H1 (cell line): ENCODE measurements around the gene FXN. TPM values are rescaled to one million over a fixed set of nuclear protein-coding genes. Genes with fewer than 3 reads are reported as not detected.
A peak's percentile ranks its signal among the peaks of the same experiment; 100 is the strongest.

Experiments
- CTCF ChIA-PET: fragments of 300-600 bp; sonication (Branson Sonifier 250); formaldehyde crosslinking; loops from one replicate; lab custom pipeline; 2021; ENCODE audit not compliant: partially characterized antibody; lab: Charles Lee
- POLR2A ChIA-PET: fragments of 300-600 bp; sonication (Branson Sonifier 250); formaldehyde crosslinking; loops from one replicate; lab custom pipeline; 2021; ENCODE audit warnings: inconsistent platforms; ENCODE audit not compliant: partially characterized antibody; lab: Charles Lee
- DNase-seq, 2 experiments: peaks; one replicate each; pipeline versions ENCODE4 v3.0.0 to v3.0.0-alpha.2; 2010 to 2022; ENCODE audit warnings: low spot score in 2 of 2, low read depth in 1 of 2, mixed read lengths in 1 of 2
- FAIRE-seq: peaks from 2 replicates; lab custom pipeline; 2011; peaks lifted over from hg19 to GRCh38; lab: Jason Lieb, UNC
- H2AFZ ChIP-seq: 2 replicates; pipeline ENCODE4 v1.8.1; 2012; ENCODE audit warnings: low read length, inconsistent platforms
- H2AK5ac ChIP-seq: 2 replicates; pipeline ENCODE4 v1.6.1; 2013; ENCODE audit warnings: low read depth, low read length
- H2BK120ac ChIP-seq: replicated peaks from 2 replicates; pipeline ENCODE3; 2013; ENCODE audit warnings: low read depth, low read length, inconsistent platforms
- H2BK12ac ChIP-seq: 2 replicates; pipeline ENCODE4 v1.6.1; 2013; ENCODE audit warnings: low read depth, low read length
- H2BK15ac ChIP-seq: 2 replicates; pipeline ENCODE4 v1.6.1; 2013; ENCODE audit warnings: low read length
- H2BK20ac ChIP-seq: 2 replicates; pipeline ENCODE4 v1.6.1; 2013; ENCODE audit warnings: low read length
- H2BK5ac ChIP-seq: 2 replicates; pipeline ENCODE4 v1.6.1; 2013; ENCODE audit warnings: low read depth, low read length
- H3K14ac ChIP-seq: 2 replicates; pipeline ENCODE4 v1.6.1; 2013; ENCODE audit warnings: inconsistent platforms; ENCODE audit not compliant: insufficient read length
- H3K18ac ChIP-seq: 2 replicates; pipeline ENCODE4 v1.6.1; 2013; ENCODE audit warnings: low read length; ENCODE audit errors: extremely low read depth
- H3K23ac ChIP-seq: 2 replicates; pipeline ENCODE4 v1.6.1; 2013; ENCODE audit warnings: inconsistent platforms; ENCODE audit not compliant: insufficient read length
- H3K23me2 ChIP-seq: 2 replicates; pipeline ENCODE4 v1.6.1; 2013; ENCODE audit warnings: low read depth, low read length
- H3K27ac ChIP-seq: 2 replicates; pipeline ENCODE4 v1.6.1; 2011; ENCODE audit warnings: low read depth, low read length, inconsistent platforms
- H3K27me3 ChIP-seq, 4 experiments: replicated peaks in 1 of 4; 1 replicate in 1 of 4; 2 replicates in 3 of 4; pipeline versions ENCODE4 v1.6.1 to v1.8.1; 2011 to 2013; ENCODE audit warnings: low read length in 3 of 4, mild to moderate bottlenecking in 3 of 4, inconsistent platforms in 2 of 4, mixed read lengths in 2 of 4, moderate library complexity in 1 of 4; ENCODE audit not compliant: control insufficient read depth in 3 of 4, insufficient read depth in 3 of 4; ENCODE audit errors: extremely low read depth in 1 of 4
- H3K36me3 ChIP-seq, 4 experiments: 2 replicates each; pipeline versions ENCODE4 v1.6.1 to v1.8.1; 2011 to 2013; ENCODE audit warnings: mild to moderate bottlenecking in 4 of 4, low read length in 3 of 4, moderate library complexity in 2 of 4, control low read depth in 1 of 4, inconsistent platforms in 1 of 4; ENCODE audit not compliant: insufficient read depth in 4 of 4, control insufficient read depth in 2 of 4
- H3K4ac ChIP-seq: replicated peaks from 2 replicates; pipeline ENCODE3; 2013; ENCODE audit warnings: low read length, low read depth, mixed read lengths, inconsistent platforms; ENCODE audit not compliant: insufficient read length
- H3K4me1 ChIP-seq, 4 experiments: replicated peaks in 1 of 4; 1 replicate in 1 of 4; 2 replicates in 3 of 4; pipeline versions ENCODE4 v1.6.1 to v1.8.1; 2011 to 2013; ENCODE audit warnings: low read length in 3 of 4, inconsistent platforms in 2 of 4, mixed read lengths in 1 of 4; ENCODE audit not compliant: insufficient read depth in 4 of 4, control insufficient read depth in 3 of 4
- H3K4me2 ChIP-seq, 2 experiments: 2 replicates each; pipeline versions ENCODE4 v1.6.1 to v1.8.1; 2011 to 2013; ENCODE audit warnings: low read depth in 2 of 2, low read length in 2 of 2, control low read depth in 1 of 2, inconsistent platforms in 1 of 2, mild to moderate bottlenecking in 1 of 2; ENCODE audit not compliant: insufficient read depth in 1 of 2
- H3K4me3 ChIP-seq, 4 experiments: fragments of 200-600, 300-600 bp in 1 of 4; sonication (generic), shearing (Covaris generic), sonication (Bioruptor Twin) in 1 of 4; 2 replicates each; pipeline versions ENCODE4 v1.5.1 to v1.8.1; 2011 to 2016; ENCODE audit warnings: low read length in 4 of 4, low read depth in 3 of 4, control low read depth in 2 of 4, inconsistent platforms in 2 of 4, mild to moderate bottlenecking in 2 of 4, mixed read lengths in 1 of 4, moderate library complexity in 1 of 4; ENCODE audit not compliant: insufficient read depth in 2 of 4; ENCODE audit errors: extremely low read depth in 1 of 4
- H3K56ac ChIP-seq: replicated peaks from 2 replicates; pipeline ENCODE3; 2013; ENCODE audit warnings: low read depth, mild to moderate bottlenecking, mixed read lengths, low read length, inconsistent platforms; ENCODE audit not compliant: insufficient read length
- H3K79me1 ChIP-seq: 2 replicates; pipeline ENCODE4 v1.6.1; 2013; ENCODE audit warnings: low read depth, low read length, control low read depth
- H3K79me2 ChIP-seq, 2 experiments: 2 replicates each; pipeline versions ENCODE4 v1.6.1 to v1.8.1; 2012 to 2013; ENCODE audit warnings: low read length in 2 of 2, mild to moderate bottlenecking in 2 of 2, inconsistent platforms in 1 of 2; ENCODE audit not compliant: insufficient read depth in 2 of 2, control insufficient read depth in 1 of 2
- H3K9ac ChIP-seq, 4 experiments: replicated peaks in 1 of 4; 1 replicate in 1 of 4; 2 replicates in 3 of 4; pipeline versions ENCODE4 v1.6.1 to v1.8.1; 2011 to 2013; ENCODE audit warnings: low read depth in 3 of 4, low read length in 3 of 4, control low read depth in 2 of 4, mild to moderate bottlenecking in 2 of 4, moderate library complexity in 2 of 4, inconsistent platforms in 1 of 4; ENCODE audit errors: extremely low read depth in 1 of 4
- H3K9me3 ChIP-seq, 2 experiments: 2 replicates each; pipeline versions ENCODE4 v1.6.1 to v1.8.1; 2012 to 2013; ENCODE audit warnings: mild to moderate bottlenecking in 2 of 2, moderate library complexity in 2 of 2, control low read depth in 1 of 2, inconsistent platforms in 1 of 2, low read depth in 1 of 2, low read length in 1 of 2, mixed read lengths in 1 of 2; ENCODE audit not compliant: insufficient read depth in 2 of 2
- H4K20me1 ChIP-seq, 2 experiments: replicated peaks in 1 of 2; 2 replicates each; pipeline versions ENCODE3 to v1.8.1; 2011 to 2013; ENCODE audit warnings: inconsistent platforms in 2 of 2, low read length in 2 of 2, mild to moderate bottlenecking in 1 of 2; ENCODE audit not compliant: insufficient read depth in 2 of 2, control insufficient read depth in 1 of 2
- H4K5ac ChIP-seq: 2 replicates; pipeline ENCODE4 v1.6.1; 2013; ENCODE audit warnings: low read length, low read depth, mixed read lengths, inconsistent platforms; ENCODE audit not compliant: insufficient read length
- H4K8ac ChIP-seq: 2 replicates; pipeline ENCODE4 v1.8.0; 2013; ENCODE audit warnings: mild to moderate bottlenecking, moderate library complexity, low read length, inconsistent platforms; ENCODE audit not compliant: insufficient read depth; ENCODE audit errors: extremely low read depth
- H4K91ac ChIP-seq: replicated peaks from 2 replicates; pipeline ENCODE3; 2013; ENCODE audit warnings: low read length, mixed read lengths, inconsistent platforms; ENCODE audit not compliant: insufficient read length
- ASH2L ChIP-seq: fragments of 200-600, 300-600 bp; sonication (generic); IDR thresholded peaks from one replicate; pipeline ENCODE4 v1.7.1; 2017; ENCODE audit warnings: low read length
- CBX5 ChIP-seq: fragments of 300-800, 300-1000 bp; sonication (generic); IDR thresholded peaks from 2 replicates; pipeline ENCODE4 v1.7.1; 2016; ENCODE audit warnings: antibody characterized with exemption, low read length, low read depth
- KDM4A ChIP-seq: IDR thresholded peaks from one replicate; pipeline ENCODE4 v1.7.1; 2012; ENCODE audit warnings: low read depth, mild to moderate bottlenecking, moderate library complexity, low read length, inconsistent platforms; ENCODE audit not compliant: severe bottlenecking
- PHF8 ChIP-seq: fragments of 200-600 bp; sonication (generic); conservative IDR thresholded peaks from 2 replicates; pipeline ENCODE4 v1.7.1; 2012; ENCODE audit warnings: low read depth, mild to moderate bottlenecking, inconsistent platforms, low read length, moderate library complexity
- TCF12 ChIP-seq: IDR thresholded peaks from 2 replicates; pipeline ENCODE4 v1.6.1; 2011; ENCODE audit warnings: low read depth, mild to moderate bottlenecking, low read length
- WGBS, 2 experiments: shearing (Covaris generic) in 1 of 2; methylation state at CpG; one replicate each; pipeline versions ENCODE4 v1.1.6 to v1.1.7; 2013 to 2015; ENCODE audit warnings: low lambda C conversion rate in 2 of 2, mixed read lengths in 2 of 2, inconsistent platforms in 1 of 2, low coverage in 1 of 2, missing lambda C conversion rate in 1 of 2; ENCODE audit not compliant: insufficient replicate concordance in 2 of 2, insufficient coverage in 1 of 2, insufficient read length in 1 of 2; ENCODE audit errors: extremely low coverage in 1 of 2, missing lambda C conversion rate in 1 of 2; 5-methylcytosine and 5-hydroxymethylcytosine counted together
- polyA plus RNA-seq, 7 experiments: library from polyadenylated mRNA; depleted of rRNA in 3 of 7; stranded (reverse) in 5 of 7; unstranded in 2 of 7; fragments of >200 nt in 5 of 7; fragments of 200-250 nt in 2 of 7; gene quantifications; 1 replicate in 5 of 7; 2 replicates in 1 of 7; 4 replicates in 1 of 7; pipeline versions ENCODE4 v1.2.1 to v1.2.3, GENCODE V29; 2011 to 2013; ENCODE audit warnings: missing spikeins in 2 of 7, mixed read lengths in 2 of 7
- total RNA-seq: library from RNA; stranded (reverse); fragmentation: NEBNext Ultra II Directional; extraction: Animal tissue kit (Norgen Biotek cat#: 25700); gene quantifications from 2 replicates; pipeline ENCODE4 v1.2.1, GENCODE V29; 2021
- TF ChIP-seq, protein P1 (sequence below): IDR thresholded peaks from 2 replicates; pipeline ENCODE4 v1.6.1; 2012; ENCODE audit warnings: low read length, inconsistent platforms

Gene FXN
- total and polyA plus RNA-seq, 2 of the 8 experiments (the other 6 are each of a cell fraction or from before 2014, with no cell fraction given): 34.2 to 37.5 TPM

DNA sequence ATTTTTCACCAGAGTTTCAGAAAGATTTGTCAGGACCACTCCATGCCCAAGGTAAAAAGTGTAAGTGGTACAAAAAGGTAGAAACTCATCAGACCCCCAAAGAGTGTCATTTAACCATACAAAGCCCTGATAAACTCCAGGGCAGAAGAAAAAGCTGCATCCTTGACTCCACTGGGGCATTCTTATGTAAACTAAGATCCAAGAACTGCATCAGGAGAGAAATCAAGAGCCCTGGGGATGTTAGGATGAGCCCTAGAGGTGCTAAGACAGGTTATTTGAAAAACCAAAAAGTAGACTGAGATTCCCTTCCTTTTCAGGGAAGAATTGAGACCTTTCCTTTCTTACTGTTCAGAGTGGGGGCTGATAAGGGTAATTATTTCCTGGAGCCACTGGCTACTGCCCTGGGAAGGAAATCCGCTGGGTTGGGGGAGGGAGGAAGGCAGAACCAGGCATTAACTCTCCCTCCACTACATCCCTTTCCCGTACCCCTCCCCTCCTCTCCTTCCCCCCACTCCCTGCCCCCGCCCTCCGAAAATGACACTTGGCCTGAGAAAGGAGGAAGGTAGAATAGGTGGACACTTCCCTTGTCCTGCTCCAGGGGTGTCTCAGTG lies 54.7 kb downstream of the FXN start:
- peak overlapping the region; percentile 22 to 57 (median 52); a peak in 7 of 8 replicates for H3K4me3 ChIP-seq
- H4K20me1 ChIP-seq: no peaks in the 10 kb centered on the region
- peaks cover 0 to 18% (median 9%) of the 10 kb centered on the region in 4 experiments; a peak in 6 of 7 replicates for H3K4me1 ChIP-seq
- H2BK120ac ChIP-seq: peak overlapping the region; percentile 10
- peak overlapping the region; percentile 75; the same call in 1 of the 2 replicates for H2BK5ac ChIP-seq
- H4K91ac ChIP-seq: peak overlapping the region; percentile 9
- H2BK20ac ChIP-seq: peak overlapping the region; percentile 92
- H3K4me2 ChIP-seq: peak overlapping the region; percentile 78 to 87
- peak overlapping the region; percentile 41; the same call in 1 of the 2 replicates for H2BK12ac ChIP-seq
- no peak overlapping the region for H2BK15ac ChIP-seq
- H3K27me3 ChIP-seq: no peaks in the 10 kb centered on the region
- DNase-seq (no peak), FAIRE-seq (peak; percentile 78)
- POLR2A ChIA-PET: interaction anchor here (0.8 to 2.9 kb wide), 11 partner anchors 9 to 54 kb away, joined by 3 to 28 read pairs (median 4); no protein-coding TSS in a partner anchor
- H4K8ac ChIP-seq: no peak overlapping the region
- H3K79me1 ChIP-seq: no peaks in the 10 kb centered on the region
- H3K27ac ChIP-seq: peak overlapping the region; percentile 66
- H3K36me3 ChIP-seq: peaks cover 0 to 5% (median 0%) of the 10 kb centered on the region in 4 experiments; a peak in 1 of 8 replicates
- no peaks in the 10 kb centered on the region for H3K79me2 ChIP-seq
- no peaks in the 10 kb centered on the region for H3K9me3 ChIP-seq
- peak overlapping the region; percentile 40 for H4K5ac ChIP-seq
- TF ChIP-seq, protein P1, sequence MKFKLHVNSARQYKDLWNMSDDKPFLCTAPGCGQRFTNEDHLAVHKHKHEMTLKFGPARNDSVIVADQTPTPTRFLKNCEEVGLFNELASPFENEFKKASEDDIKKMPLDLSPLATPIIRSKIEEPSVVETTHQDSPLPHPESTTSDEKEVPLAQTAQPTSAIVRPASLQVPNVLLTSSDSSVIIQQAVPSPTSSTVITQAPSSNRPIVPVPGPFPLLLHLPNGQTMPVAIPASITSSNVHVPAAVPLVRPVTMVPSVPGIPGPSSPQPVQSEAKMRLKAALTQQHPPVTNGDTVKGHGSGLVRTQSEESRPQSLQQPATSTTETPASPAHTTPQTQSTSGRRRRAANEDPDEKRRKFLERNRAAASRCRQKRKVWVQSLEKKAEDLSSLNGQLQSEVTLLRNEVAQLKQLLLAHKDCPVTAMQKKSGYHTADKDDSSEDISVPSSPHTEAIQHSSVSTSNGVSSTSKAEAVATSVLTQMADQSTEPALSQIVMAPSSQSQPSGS: no peak
- TF ChIP-seq PHF8 (no peak), TCF12 (no peak), ASH2L (peak; percentile 92), CBX5 (no peak), KDM4A (no peak)
- H2AFZ ChIP-seq: no peak overlapping the region; the same call in 1 of the 2 replicates
- peak overlapping the region in 2 of 4 experiments; percentile 25 to 26; a peak in 2 of 7 replicates for H3K9ac ChIP-seq
- H3K56ac ChIP-seq: no peak overlapping the region
- CTCF ChIA-PET: interaction anchor here (0.7 to 1.6 kb wide), 9 partner anchors 22 to 102 kb away, joined by 3 to 12 read pairs (median 3); no protein-coding TSS in a partner anchor
- H3K18ac ChIP-seq: 0 out of 2 replicates have a peak overlapping the region, but pooled peaks have one; percentile 2
- 20% methylated on average over 1 of the region's 4 CpGs; no CpG with 5 or more reads in 1 of the 2 experiments for WGBS, 2 experiments
- H3K23ac ChIP-seq: no peak overlapping the region
- 0 out of 2 replicates have a peak, but pooled peaks cover 2% of the 10 kb centered on the region for H3K23me2 ChIP-seq
- H2AK5ac ChIP-seq: no peak overlapping the region
- no peak overlapping the region for H3K14ac ChIP-seq
- H3K4ac ChIP-seq: no peak overlapping the region
